GM19463 (cell line): Measurements from ENCODE around the gene LRRC36.

Source experiments
- ATAC-seq: cut with Tn5 transposase; IDR thresholded peaks from one replicate; pipeline ENCODE4 v1.9.1; 2021; ENCODE audit warnings: mild to moderate bottlenecking, moderate library complexity; ENCODE audit not compliant: unreplicated experiment

Gene LRRC36

DNA sequence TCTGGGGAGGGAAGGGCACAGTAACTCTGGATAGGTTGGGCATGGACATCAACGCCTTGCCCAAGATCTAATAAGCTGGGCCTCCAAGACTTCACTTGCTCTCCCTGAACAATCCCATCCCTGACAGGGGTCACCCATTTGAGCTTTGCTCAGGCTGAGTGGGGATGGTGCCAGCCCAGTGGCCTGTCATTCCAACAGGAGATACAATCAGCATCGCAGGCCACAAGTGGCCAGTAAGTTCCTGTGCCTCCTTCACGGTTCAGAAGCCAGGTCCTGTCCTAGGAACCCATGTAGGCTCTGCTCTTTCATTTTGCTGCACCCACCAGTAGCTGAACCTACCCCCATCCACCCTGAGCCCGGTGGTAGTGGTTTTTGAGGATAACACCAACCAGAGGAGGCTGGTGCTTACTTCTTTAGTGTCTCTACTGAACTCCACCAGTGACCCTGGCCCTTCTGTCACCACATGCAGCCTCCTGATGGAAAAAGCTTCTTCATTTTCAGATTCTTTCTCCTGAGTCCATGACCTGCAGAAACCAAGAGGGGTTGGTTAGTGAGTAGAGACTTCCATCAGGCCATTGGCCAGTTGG lies 32.4 kb upstream of the LRRC36 start:
- ATAC-seq: no peak

DNA sequence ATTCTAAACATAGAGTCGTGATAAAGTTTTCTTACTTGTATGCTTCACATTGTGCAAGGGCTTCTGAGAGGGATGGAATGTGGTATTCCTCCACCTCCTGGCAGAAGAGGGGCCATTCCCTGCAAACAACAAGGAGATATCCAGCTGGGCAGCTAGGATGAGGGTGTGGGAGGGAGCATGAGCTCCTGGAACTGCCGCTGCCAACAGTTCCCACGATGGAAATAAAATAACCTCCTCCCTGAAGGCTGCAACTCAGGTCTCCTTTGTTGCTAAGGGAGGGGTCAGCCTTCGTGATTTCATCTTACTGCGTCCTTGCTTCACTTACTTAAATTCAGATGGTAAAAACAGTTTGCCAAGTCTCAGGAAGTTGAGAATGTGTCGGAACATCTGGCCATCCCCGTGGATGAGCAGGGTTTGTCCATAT lies 31.7 kb upstream of the LRRC36 start:
- no peak for ATAC-seq

DNA sequence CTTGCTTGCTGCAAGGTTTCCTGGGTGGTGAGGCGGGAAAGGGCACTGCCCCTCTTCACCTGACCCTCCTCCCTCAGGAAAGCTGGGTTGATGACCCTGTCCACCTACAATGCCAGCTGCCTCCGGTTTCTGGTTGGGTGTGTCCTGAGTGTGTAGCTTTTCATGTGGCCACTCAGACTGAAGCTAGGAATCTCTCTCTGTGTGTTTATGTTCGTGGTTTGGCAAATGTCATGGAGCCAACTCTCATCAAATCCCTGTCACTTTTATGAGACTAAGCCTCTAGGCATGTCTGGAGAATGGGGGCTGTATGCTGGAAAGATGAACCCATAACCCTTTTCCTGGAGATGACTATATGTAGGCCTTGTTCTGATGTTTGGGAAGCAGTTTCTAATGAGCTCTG lies 30.2 kb upstream of the LRRC36 start:
- ATAC-seq: no peak

DNA sequence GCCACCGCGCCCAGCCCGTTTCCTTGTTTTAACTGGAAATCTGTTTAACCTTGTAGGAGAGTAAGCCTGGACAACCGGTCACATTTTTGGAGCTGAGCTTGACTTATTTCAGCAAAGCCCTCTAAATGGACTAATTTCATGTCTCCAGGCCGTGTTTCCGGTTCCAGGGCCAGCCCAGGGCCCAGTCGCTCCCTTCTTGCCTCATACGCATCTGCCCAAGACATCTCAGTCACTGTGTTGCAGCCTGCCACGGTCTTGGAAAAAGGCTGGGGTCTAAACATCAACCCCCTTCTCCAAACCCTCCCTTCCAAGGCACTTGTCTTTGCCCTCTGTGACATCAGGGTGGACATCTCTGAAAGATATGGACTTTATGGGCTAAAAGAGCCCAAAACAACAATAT lies 28.3 kb upstream of the LRRC36 start:
- no peak for ATAC-seq

DNA sequence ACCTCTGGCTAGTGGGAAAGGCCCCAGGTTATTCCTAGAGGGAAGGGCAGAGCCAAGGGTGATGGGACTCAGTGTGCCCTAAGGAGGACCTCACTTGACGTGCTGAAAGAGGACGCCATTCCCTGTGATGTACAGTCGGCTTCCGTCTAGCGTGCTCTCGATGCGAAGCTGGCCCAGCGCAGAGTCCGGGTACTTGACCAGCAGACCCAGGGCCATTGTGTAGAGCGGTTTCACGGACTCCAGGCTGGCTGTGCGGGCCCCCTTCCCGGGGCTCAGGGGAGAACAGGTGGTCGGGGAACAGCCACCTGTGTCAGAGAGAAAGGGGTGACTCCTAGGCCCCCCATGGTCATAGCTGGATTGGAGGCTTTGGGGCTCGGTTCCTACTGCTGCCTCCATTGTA lies 27.3 kb upstream of the LRRC36 start:
- no peak for ATAC-seq

DNA sequence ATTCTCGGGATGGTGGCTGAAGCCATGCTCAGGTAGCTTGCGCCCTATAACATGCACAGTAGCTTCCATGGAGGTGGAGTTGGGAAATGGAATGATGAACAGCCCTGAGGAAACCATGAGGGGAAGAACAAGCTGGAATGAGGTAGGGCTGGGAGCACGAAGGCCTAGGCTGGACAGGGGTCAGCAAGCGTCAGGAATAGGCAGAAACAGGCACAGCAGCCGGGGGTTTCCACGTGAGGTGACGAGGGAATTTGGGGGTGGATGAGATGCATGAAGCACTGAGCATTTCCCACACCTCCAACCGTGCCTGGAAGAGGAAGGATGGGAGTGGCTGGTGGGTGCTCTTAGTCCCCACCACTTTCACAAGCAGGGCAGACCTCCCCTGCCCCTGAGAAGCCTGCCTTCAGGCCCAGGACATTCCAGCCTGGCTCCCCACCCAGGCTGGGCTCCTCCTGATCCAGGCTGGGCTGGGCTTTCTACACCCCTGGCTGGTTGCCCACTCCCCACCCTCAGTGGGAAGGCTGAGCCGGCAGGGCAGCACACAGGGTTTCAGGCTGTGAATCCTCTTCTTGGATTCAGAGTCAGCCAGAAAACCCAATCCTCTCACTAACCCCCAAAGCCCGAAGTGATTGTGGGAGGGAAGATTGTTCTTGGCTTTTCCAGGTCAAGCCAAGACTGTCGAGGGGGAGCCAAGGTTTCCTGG lies 25.4 kb upstream of the LRRC36 start:
- no peak for ATAC-seq

DNA sequence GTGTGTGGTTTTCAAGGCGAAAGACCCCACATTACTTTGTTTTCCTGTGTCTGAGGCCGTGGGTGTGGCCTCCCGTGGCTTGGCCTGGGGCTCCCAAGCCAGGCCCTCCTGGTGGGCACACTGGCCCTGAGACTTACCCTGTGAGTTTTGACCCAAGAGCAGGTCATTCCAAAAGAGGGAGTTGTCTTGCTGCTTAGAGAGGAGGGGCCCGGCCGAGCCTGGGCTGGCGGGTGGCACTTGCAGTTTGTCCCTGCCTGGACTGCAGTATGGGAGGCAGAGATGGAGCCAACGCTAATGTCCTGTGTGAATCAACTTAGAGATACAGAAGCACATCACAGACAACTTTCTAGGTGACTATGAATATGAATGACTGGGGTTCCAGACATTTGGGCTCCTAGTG lies 24.5 kb upstream of the LRRC36 start:
- no peak for ATAC-seq

DNA sequence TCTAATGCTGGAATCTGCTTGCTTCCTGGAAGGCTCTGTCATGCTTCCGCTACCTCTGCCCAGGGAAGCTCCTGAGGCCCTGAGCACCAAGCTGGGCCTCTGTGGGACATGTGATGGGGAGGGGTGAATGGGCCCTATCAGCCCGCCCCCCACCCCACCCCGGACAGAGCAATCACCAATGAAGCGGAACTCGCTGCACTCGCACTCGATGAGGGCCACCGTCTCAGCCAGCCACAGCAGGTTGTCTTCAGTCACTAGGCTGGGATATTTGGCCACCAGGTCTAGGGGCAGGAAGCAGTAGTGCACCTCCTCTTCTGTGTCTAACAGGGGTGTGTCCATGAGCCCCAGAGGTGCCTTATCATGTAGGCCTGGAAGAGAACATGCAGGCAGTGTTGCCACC lies 23.6 kb upstream of the LRRC36 start:
- no peak for ATAC-seq

DNA sequence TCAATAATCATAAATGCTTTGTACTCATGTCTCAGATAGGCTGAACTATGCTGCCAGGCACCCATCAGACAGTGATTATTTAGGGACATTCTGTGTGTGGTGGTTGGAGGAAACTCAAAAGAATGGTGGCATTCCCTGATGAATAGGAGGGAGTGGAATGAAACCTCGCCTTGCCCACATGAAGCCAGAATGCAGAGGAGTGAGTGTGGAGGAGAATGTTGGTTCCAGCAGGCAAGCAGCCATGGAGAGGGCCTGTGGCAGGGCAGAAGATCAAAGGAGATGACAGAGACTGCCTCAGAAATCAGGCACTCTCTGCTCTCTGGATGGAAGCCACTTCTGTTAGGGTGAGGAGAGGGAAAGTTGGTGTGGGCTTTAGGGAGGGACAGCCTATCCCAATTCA lies 22.6 kb upstream of the LRRC36 start:
- no peak for ATAC-seq

DNA sequence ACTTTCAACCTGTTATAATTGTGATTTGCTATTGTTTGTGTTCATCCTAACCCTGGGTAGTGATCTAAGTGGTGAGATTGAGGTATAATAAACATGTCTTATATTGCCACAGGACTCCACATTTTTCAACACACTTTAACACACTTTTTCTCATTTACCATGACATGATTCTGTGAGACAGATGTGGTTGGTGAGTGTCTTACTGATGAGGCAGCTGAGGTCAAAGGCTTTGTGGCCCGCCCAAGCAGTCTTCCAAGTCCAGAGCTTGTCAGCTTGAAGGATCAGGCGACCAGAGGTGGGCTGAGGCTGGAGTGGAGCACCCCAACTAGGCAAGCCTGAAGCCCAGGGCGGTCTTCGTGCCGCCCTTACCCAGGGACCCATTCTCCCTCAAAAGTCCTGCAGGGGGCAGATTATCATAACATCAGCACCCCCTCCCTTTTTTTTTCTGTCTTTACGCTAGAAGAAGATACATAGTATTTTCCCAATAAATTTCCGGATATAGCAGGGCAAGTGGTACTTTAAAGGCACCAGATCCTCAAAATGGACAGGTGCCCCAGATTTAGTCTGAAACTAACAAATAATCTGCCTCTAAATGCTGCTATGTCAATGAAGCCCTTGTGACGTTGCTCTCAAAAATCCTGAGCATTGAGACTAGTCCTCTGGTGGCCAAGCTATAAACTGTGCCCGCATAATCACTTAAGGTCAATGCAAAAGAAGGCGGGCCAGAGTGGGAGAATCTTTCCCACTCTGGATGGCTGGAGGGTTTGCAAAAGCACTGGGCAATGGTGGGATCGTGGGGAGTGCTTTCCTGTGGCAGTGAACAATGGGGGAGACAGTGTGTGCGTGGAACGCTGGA lies 21.2 kb upstream of the LRRC36 start:
- no peak for ATAC-seq

DNA sequence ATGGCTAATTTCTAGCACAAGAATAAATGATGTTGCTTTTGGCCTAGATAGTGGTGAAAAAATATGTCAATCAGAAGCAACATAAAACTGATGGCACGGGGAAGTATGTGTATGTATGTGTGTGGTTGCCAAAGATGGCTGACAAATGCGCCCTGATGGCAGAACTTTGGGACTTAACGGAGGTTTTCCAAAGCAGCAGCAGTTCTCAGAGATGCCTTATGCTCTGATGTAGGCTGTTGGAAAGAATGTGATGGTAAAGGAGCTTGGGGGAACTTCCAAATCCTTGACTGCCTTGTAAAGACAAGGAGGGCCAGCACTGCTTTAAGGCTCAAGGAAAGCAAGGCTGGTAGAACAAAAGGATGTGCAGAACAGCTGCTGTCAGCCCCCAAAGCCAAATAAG lies 16.1 kb upstream of the LRRC36 start:
- no peak for ATAC-seq

DNA sequence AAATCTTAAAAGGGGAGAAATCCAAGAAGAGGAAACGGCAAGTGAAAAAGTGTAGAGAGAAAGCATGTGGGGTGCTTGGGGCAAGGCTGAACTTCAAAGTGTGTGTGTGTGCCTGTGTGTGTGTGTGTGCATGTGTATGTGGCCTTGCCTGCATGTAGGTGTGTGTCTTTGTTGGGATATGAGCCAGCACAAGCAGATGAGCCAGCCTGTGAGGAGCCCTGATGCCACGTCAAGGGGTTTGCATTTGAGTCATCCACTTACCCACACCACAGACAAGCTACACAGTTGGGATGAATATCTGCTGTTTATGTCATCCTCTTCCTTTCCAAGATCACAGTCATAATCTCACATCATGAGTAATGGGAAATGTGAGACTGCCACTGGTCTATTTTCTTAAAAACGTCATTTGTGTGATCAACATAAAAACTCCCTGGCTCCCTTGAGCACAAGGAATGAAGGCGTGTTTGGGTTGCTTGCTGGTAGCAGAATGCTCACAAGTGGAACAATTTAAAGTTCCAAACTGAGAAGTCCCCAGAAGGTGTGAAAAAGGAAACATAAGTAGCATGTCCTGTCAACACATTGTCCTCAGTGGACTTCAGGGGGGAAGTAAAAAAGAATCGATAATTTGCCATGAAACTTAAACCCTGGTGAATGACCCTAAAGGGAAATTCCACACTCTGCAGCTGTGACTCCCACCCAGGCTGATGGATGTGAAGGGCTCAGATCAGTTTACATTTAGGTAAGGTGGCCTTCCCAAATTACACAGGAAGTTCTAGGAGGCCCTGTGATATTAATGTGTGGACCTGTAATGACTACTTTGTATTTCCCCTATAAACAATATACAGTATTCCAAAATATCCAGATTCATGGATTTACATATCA lies 14.8 kb upstream of the LRRC36 start:
- ATAC-seq: peak; percentile 93

DNA sequence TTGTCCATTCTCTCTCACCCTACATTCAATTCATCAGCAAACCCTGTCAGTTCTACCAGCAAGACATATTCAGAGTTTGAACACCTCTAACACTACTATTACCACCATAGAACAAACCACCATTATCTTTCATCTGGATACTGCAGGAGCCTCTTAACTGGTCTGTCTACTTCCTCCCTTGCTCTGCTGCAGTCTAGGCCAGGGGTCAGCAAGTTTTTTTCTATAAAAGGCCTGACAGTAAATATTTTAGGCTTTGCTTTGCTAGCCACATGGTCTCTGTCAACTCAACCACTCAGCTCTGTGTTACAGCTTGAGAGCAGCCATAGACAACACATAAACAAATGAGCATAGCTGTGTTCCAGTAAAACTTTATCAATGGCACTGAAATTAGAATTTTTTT lies 13.9 kb upstream of the LRRC36 start:
- no peak for ATAC-seq

DNA sequence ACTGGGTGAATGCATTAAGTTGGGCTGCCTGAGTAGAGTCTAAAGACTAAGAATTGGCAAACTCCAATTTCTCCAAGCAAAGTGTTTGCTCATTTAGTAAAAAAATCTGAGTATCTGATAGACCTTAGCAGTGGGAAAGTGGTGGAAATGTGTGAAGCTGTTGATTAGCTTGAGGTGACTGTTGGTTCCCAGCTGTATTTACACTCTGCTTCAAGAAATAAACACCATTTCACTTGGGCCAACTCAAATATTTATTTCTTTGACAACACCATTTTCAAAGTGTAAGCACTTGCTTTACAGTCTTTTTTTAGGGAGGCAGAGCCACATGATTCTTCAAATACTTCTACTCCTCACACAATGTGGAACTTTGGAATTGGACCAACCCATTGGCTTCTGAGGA lies 8.8 kb upstream of the LRRC36 start:
- ATAC-seq: no peak

DNA sequence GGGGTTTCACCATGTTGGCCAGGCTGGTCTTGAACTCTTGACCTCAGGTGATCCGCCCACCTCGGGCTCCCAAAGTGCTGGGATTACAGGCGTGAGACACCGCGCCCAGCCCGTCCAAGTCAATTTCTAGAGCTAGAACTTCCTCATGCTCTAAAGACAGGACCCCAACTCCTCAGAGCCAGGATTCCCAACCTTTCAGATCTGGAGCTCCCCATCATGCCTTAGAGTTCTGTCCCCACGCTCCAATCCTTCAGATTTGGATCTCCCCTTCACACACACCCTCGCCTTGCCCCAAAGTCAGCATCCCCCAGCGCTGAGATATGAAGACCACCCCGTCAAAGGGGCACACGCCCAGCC lies 522 bp upstream of the LRRC36 start:
- no peak for ATAC-seq

DNA sequence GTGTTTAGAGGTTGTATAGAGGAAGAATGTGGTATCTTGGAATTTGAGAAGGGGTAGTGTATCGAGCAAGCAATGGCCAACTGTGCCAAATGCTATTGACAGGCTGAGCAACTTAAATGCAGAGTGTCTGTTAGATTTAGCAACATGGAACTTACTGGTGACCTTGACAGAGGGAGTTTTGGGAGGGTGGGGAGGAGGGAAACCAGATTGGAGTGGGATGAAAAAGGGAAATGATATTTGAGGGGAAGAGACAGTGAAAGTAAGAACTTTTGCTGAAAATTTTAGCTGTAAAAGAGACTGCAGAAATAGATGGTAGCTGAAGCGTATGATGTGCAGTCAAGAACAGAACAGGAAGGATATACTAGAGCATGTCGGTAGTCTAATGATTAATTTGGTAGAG lies 1.1 kb downstream of the LRRC36 start:
- ATAC-seq: no peak

DNA sequence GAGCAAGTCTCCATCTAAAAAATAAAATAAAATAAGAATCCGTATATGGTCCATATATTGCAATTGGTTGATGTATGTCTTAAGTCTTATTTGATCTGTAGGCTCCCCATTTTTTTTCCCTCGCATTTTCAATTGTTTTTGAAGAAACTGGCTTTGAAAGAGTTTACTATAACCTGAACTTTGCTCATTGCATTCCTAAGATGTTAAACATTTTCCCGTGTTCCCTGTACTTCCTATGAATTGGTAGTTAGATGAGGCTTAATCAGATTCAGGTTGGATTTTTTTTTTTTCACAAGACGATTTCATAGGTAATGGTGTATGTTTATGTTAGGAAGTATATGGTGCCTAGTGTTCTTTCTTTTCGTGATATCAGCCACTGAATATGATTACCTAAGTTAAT lies 3.3 kb downstream of the LRRC36 start:
- no peak for ATAC-seq

DNA sequence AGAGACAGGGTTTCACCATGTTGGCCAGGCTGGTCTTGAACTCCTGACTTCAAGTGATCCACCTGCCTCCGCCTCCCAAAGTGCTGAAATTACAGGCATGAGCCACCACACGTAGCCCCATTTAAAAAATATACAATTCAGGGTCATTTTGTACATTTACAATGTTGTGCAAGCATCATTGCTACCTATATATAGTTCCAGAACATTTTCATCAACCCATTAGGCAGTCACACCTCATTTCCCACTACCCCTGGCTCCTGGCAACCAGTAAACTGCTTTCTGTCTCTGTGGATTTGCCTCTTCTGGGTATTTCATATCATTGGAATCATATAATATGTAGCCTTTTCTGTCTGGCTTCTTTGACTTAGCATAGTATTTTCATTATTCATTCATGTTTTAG lies 6.7 kb downstream of the LRRC36 start:
- no peak for ATAC-seq

DNA sequence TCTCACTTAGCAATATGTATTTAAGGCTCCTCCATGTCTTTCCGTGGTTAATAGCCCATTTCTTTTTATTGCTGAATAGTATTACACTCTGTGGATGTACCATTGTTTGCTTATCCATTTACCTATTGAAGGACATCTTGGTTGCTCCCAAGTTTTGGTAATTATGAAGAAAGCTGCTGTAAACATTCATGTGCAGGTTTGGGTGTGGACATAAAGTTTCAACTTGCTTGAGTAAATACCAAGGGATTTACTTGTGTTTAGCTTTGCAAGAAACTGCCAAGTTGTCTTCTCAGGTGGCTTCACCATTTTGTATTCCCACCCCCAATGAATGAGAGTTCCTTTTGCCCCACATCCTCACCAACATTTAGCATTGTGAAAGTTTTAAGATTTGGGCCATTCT lies 9.5 kb downstream of the LRRC36 start:
- ATAC-seq: no peak

DNA sequence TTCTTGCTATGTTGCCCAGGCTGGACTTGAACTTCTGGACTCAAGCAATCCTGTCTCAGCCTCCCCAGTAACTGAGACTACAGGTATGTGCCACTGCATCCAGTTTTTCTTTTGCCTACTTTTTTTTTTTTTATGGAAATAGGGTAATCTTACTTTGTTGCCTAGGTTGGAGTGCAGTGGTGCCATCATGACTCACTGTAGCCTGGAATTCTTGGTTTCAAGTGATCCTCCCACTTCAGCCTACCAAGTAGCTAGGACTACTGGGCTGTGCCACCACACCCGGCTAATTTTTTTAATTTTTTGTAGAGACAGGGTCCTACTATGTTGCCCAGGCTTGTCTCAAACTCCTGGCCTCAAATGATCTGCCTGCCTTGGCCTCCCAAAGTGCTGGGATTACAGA lies 10.0 kb downstream of the LRRC36 start:
- no peak for ATAC-seq

DNA sequence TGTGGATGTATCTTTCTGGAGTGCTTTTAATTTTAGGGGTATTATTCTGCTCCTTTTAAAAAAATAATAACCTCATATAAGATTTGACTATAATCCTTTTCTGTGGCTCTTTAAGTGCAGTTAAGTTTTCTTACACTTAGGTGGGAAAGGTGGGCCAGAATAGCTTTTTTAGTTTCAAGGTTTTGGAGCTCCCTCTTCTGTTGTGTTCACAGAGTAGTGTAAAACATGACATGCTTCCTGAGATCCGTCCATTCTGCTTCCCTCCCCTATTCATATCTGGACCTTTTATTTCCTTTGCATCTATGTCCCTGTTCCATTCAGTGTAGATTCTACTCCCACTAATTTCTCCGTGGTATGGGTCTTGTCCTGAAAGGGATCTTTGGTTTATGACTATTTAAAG lies 12.8 kb downstream of the LRRC36 start:
- ATAC-seq: no peak
